ENCODE results near the gene AGAP5. TPM values are rescaled to one million over a fixed set of nuclear protein-coding genes. Genes with fewer than 3 reads are reported as not detected.

Gene AGAP5
- total and polyA plus RNA-seq, 2 of the 13 experiments (the other 11 are each of a cell fraction or from before 2014, with no cell fraction given), result 5.3 to 7.9 TPM

DNA sequence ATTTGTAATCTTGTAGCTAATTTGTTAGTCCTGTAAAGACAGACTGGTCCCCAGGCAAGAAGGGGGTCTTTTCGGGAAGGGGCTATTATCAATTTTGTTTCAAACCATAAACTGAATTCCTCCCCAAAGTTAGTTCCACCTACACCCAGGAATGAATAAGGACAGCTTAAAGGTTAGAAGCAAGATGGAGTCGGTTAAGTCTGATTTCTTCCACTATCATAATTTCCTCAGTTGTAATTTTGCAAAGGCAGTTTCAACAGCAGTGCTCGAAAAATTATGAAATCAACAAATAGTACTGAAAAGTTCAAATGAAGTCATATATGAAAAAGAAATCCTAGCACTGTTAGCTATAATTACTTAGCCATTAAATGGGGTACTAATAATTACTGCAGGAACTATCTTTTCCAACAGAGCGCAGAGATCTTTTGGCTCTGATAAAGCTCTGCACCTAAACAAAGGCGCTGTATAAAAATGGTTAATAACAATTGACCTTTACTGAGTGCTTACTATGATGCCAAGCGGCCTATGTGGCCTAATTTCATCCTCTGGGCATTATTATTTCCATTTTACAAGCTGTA is 45.5 kb upstream of the AGAP5 start (continued):
- TF ChIP-seq, protein P1, sequence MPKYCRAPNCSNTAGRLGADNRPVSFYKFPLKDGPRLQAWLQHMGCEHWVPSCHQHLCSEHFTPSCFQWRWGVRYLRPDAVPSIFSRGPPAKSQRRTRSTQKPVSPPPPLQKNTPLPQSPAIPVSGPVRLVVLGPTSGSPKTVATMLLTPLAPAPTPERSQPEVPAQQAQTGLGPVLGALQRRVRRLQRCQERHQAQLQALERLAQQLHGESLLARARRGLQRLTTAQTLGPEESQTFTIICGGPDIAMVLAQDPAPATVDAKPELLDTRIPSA (CRISPR knock-in tag; IDR thresholded peaks at IDR 0.05; ENCODE audit: borderline replicate concordance), result no peak
- TF ChIP-seq RFX5 (IDR thresholded peaks at IDR 0.05; ENCODE audit: low read depth, low read length) (no peak), MXD4 (CRISPR knock-in tag; IDR thresholded peaks at IDR 0.05) (no peak), ZNF652 (CRISPR knock-in tag; IDR thresholded peaks at IDR 0.05; ENCODE audit: borderline replicate concordance, low read depth) (peak; percentile 11; the same call in 1 of the 2 replicates), ZFAT (CRISPR knock-in tag; conservative IDR thresholded peaks at IDR 0.05) (no peak), NCOA5 (CRISPR knock-in tag; IDR thresholded peaks at IDR 0.05) (no peak), MTF1 (CRISPR knock-in tag; IDR thresholded peaks at IDR 0.05) (no peak), ZNF674 (CRISPR knock-in tag; IDR thresholded peaks at IDR 0.05; ENCODE audit: low read depth) (no peak), MYC (CRISPR knock-in tag; IDR thresholded peaks at IDR 0.05; ENCODE audit: borderline replicate concordance) (no peak), ZMAT3 (CRISPR knock-in tag; conservative IDR thresholded peaks at IDR 0.05) (peak; percentile 49; the same call in 1 of the 2 replicates), TEAD2 (CRISPR knock-in tag; IDR thresholded peaks at IDR 0.05) (no peak), ZBTB20 (CRISPR knock-in tag; IDR thresholded peaks at IDR 0.05; ENCODE audit: borderline replicate concordance, low read depth) (no peak), ZSCAN9 (CRISPR knock-in tag; IDR thresholded peaks at IDR 0.05; ENCODE audit: borderline replicate concordance) (no peak), GTF3A (CRISPR knock-in tag; conservative IDR thresholded peaks at IDR 0.05) (no peak), NCOA1 (CRISPR knock-in tag; IDR thresholded peaks at IDR 0.05) (no peak), PITX1 (CRISPR knock-in tag; IDR thresholded peaks at IDR 0.05) (no peak), ZBTB43 (CRISPR knock-in tag; conservative IDR thresholded peaks at IDR 0.05) (0 out of 2 replicates have a peak, but pooled peaks have one; percentile 33), ZNF230 (CRISPR knock-in tag; IDR thresholded peaks at IDR 0.05) (no peak), ZNF354B (CRISPR knock-in tag; IDR thresholded peaks at IDR 0.05) (no peak), ISL2 (CRISPR knock-in tag; IDR thresholded peaks at IDR 0.05) (0 out of 2 replicates have a peak, but pooled peaks have one; percentile 21), TBL1XR1 (IDR thresholded peaks at IDR 0.05; ENCODE audit: borderline replicate concordance, low read length, partially characterized antibody) (no peak), NR2F1 (CRISPR knock-in tag; IDR thresholded peaks at IDR 0.05) (no peak; a peak in 1 of 4 replicates), ZNF691 (CRISPR knock-in tag; IDR thresholded peaks at IDR 0.05; ENCODE audit: borderline replicate concordance, low read depth) (no peak), ESRRA (CRISPR knock-in tag; IDR thresholded peaks at IDR 0.05; ENCODE audit: low read depth) (0 out of 2 replicates have a peak, but pooled peaks have one; percentile 3), SRY (CRISPR knock-in tag; IDR thresholded peaks at IDR 0.05) (no peak), SP1 (IDR thresholded peaks at IDR 0.05) (no peak), SP1 (CRISPR knock-in tag; IDR thresholded peaks at IDR 0.05) (no peak), TCF7 (IDR thresholded peaks at IDR 0.05; ENCODE audit: low read depth) (no peak), ZNF232 (CRISPR knock-in tag; IDR thresholded peaks at IDR 0.05; ENCODE audit: borderline replicate concordance) (no peak), EED (CRISPR knock-in tag; IDR thresholded peaks at IDR 0.05) (no peak), RARG (CRISPR knock-in tag; IDR thresholded peaks at IDR 0.05; ENCODE audit: low read depth) (peak; percentile 14; the same call in 1 of the 2 replicates), CEBPG (CRISPR knock-in tag; IDR thresholded peaks at IDR 0.05) (no peak), NKX3-1 (CRISPR knock-in tag; IDR thresholded peaks at IDR 0.05) (no peak)

Data from HepG2 (cell line).